22Rv1 (cell line): ENCODE measurements around the gene RSPH1.

Source experiments
- CTCF ChIP-seq: fragments of 450-650 bp; IDR thresholded peaks from 2 replicates; pipeline ENCODE4 v1.5.1; 2017; ENCODE audit warnings: mild to moderate bottlenecking
- ZFX ChIP-seq: fragments of 450-650 bp; IDR thresholded peaks from 2 replicates; pipeline ENCODE4 v1.6.1; 2017; ENCODE audit warnings: antibody characterized with exemption, borderline replicate concordance

- TF ChIP-seq CTCF: no peak
- TF ChIP-seq ZFX: no peak
Observed at GRCh38 chr21:42444745-42445059, 51.3 kb downstream of the RSPH1 start.
